GM04504 (cell line): Measurements from ENCODE around the gene PGAP3.
"Not testable (repeated sequence)": the region's sequence is repeated elsewhere in the genome, so short reads cannot be mapped to it uniquely, and the experiment has no call there.

Experiments
- DNase-seq: peaks from one replicate; pipeline ENCODE4 v3.0.0-alpha.2; 2012; ENCODE audit warnings: low read depth

The PGAP3 gene

GRCh38 chr17:39715375-39716072 is 27.7 kb upstream of the PGAP3 start:
- no peak for DNase-seq

- DNase-seq: no peak
Measured at GRCh38 chr17:39714234-39714633, 26.4 kb upstream of the PGAP3 start.

GRCh38 chr17:39711851-39712250 is 24.0 kb upstream of the PGAP3 start:
- DNase-seq: no peak

GRCh38 chr17:39711071-39711470 is 23.2 kb upstream of the PGAP3 start:
- not testable (repeated sequence) for DNase-seq

GRCh38 chr17:39709998-39710964 is 22.4 kb upstream of the PGAP3 start:
- DNase-seq: no peak

GRCh38 chr17:39709319-39709997 is 21.6 kb upstream of the PGAP3 start:
- no peak for DNase-seq

- no peak for DNase-seq
Measured at GRCh38 chr17:39706921-39707337, 19.1 kb upstream of the PGAP3 start.

GRCh38 chr17:39706383-39706782 is 18.5 kb upstream of the PGAP3 start:
- no peak for DNase-seq

- no peak for DNase-seq
Measured at GRCh38 chr17:39705786-39706348, 18.0 kb upstream of the PGAP3 start.

GRCh38 chr17:39704821-39705551 is 17.1 kb upstream of the PGAP3 start:
- no peak for DNase-seq

- DNase-seq: no peak
Measured at GRCh38 chr17:39703913-39704312, 16.1 kb upstream of the PGAP3 start.

- no peak for DNase-seq
Measured at GRCh38 chr17:39702901-39703893, 15.3 kb upstream of the PGAP3 start.

GRCh38 chr17:39701784-39702422 is 14.0 kb upstream of the PGAP3 start:
- no peak for DNase-seq

- DNase-seq: no peak
Measured at GRCh38 chr17:39701012-39701783, 13.3 kb upstream of the PGAP3 start.

GRCh38 chr17:39700148-39700987 is 12.5 kb upstream of the PGAP3 start:
- no peak for DNase-seq

- DNase-seq: peak; percentile 52
Measured at GRCh38 chr17:39699818-39700147, 11.9 kb upstream of the PGAP3 start, which contains the start of gene ERBB2. TSS of gene ERBB2 (plus strand) at chr17:39700064. CDS start at chr17:39700239, 175 bp downstream.

- DNase-seq: not testable (repeated sequence)
Measured at GRCh38 chr17:39699157-39699817, 11.4 kb upstream of the PGAP3 start.
